Measurements from ENCODE around the gene STN1. TPM values are rescaled to one million over a fixed set of nuclear protein-coding genes. Genes with fewer than 3 reads are reported as not detected.

The STN1 gene
- total and polyA plus RNA-seq, 2 of the 4 experiments (the other 2 are of a cell fraction): 17.8 to 32.3 TPM

DNA sequence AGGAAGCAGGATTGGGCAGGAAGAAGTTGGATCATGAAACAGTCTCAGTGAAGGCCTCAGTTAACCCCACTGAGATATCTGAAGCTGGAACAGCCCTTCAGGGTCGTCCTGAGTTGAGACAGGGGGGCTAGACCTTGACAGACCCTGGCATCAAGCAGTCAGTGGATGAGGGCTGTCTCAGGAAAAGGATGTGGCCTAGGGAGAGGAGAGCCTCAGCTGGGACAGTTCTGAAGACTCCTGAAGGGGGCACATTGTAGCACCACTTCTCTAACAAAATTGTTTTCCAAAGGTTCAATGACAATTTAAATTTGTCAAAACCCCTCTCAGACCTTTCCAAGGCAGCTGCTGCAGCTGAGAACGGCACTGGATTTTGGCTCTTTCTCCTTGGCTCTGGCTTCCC lies 33.2 kb upstream of the STN1 start:
- Histone ChIP-seq H3K18ac (ENCODE audit: low read depth, low read length) (no peak overlapping the region), H4K20me1 (ENCODE audit: insufficient read depth, low read length) (no peaks in the 10 kb centered on the region), H2AK5ac (ENCODE audit: low read depth, low read length) (no peak overlapping the region), H3K79me1 (ENCODE audit: low read depth in 1 of 2, low read length in 2 of 2) (no peaks in the 10 kb centered on the region), H3K4me1 (ENCODE audit: control insufficient read depth, insufficient read depth, low read length) (no peaks in the 10 kb centered on the region), H4K8ac (ENCODE audit: low read depth in 2 of 2, low read length in 2 of 2) (no peak overlapping the region), H3K9me1 (ENCODE audit: insufficient read depth, low read length) (no peaks in the 10 kb centered on the region), H3K27me3 (ENCODE audit: control insufficient read depth, insufficient read depth, low read length) (peaks cover 20% of the 10 kb centered on the region), H3K36me3 (ENCODE audit: control insufficient read depth, insufficient read depth, low read length) (no peaks in the 10 kb centered on the region), H3K4me3 (ENCODE audit: insufficient read depth, low read depth, low read length) (no peak overlapping the region), H2AK9ac (replicated peaks; ENCODE audit: low read depth, low read length, poor library complexity) (no peak overlapping the region), H3K23ac (ENCODE audit: low read depth, low read length) (no peak overlapping the region), H3K4me2 (ENCODE audit: low read depth, low read length) (no peak overlapping the region), H2AFZ (replicated peaks; ENCODE audit: low read length, poor library complexity) (no peak overlapping the region), H3K14ac (replicated peaks; ENCODE audit: low read depth, low read length) (no peak overlapping the region), H3K27ac (ENCODE audit: insufficient read depth, low read length) (no peak overlapping the region), H2BK120ac (ENCODE audit: low read depth, low read length) (no peak overlapping the region), H3K56ac (ENCODE audit: extremely low read depth, insufficient read depth, low read length) (no peak overlapping the region), H4K5ac (ENCODE audit: low read depth, low read length) (no peak overlapping the region), H3K9ac (ENCODE audit: low read depth, low read length) (no peak overlapping the region), H4K91ac (ENCODE audit: insufficient read depth, low read depth, low read length) (no peak overlapping the region), H2BK15ac (ENCODE audit: low read depth, low read length) (no peak overlapping the region), H3K9me3 (ENCODE audit: control insufficient read depth, insufficient read depth, low read length) (no peaks in the 10 kb centered on the region), H2BK20ac (ENCODE audit: low read depth, low read length) (no peak overlapping the region), H2BK5ac (ENCODE audit: low read depth, low read length, poor library complexity, severe bottlenecking) (no peak overlapping the region), H3K4ac (ENCODE audit: low read depth, low read length) (no peak overlapping the region)
- intact Hi-C loops (cut with micrococcal nuclease): no loop called here
- in situ Hi-C loops (cut with MboI; ENCODE audit: low sequenced_read_pairs): no loop called here
- no TSS peak for BruUV-seq (replicated peaks)
- WGBS, 2 experiments (ENCODE audit: extremely low coverage in 2 of 2, insufficient read length in 1 of 2): 29% methylated on average over 1 of the region's 2 CpGs; no CpG with 5 or more reads in 1 of the 2 experiments
- POLR2A ChIA-PET (ENCODE audit: unreplicated experiment): no interaction called here
- no peak for DNase-seq
- TF ChIP-seq RCOR1 (IDR thresholded peaks at IDR 0.05; ENCODE audit: insufficient replicate concordance, low read length) (no peak), POLR2A (IDR thresholded peaks at IDR 0.05; ENCODE audit: low read depth, low read length) (no peak), CEBPB (IDR thresholded peaks at IDR 0.05; ENCODE audit: low read depth, low read length) (no peak), FOS (IDR thresholded peaks at IDR 0.05; ENCODE audit: low read depth, low read length) (no peak), SMC3 (IDR thresholded peaks at IDR 0.05; ENCODE audit: low read depth, low read length) (no peak), MAFK (IDR thresholded peaks at IDR 0.05; ENCODE audit: low read depth, low read length) (no peak), MAZ (IDR thresholded peaks at IDR 0.05; ENCODE audit: borderline replicate concordance, low read depth, low read length) (no peak), RAD21 (IDR thresholded peaks at IDR 0.05; ENCODE audit: low read length) (no peak), CHD1 (IDR thresholded peaks at IDR 0.05; ENCODE audit: low read depth, low read length) (no peak), USF2 (IDR thresholded peaks at IDR 0.05; ENCODE audit: low read depth, low read length) (no peak)
- TF ChIP-seq, protein P1, sequence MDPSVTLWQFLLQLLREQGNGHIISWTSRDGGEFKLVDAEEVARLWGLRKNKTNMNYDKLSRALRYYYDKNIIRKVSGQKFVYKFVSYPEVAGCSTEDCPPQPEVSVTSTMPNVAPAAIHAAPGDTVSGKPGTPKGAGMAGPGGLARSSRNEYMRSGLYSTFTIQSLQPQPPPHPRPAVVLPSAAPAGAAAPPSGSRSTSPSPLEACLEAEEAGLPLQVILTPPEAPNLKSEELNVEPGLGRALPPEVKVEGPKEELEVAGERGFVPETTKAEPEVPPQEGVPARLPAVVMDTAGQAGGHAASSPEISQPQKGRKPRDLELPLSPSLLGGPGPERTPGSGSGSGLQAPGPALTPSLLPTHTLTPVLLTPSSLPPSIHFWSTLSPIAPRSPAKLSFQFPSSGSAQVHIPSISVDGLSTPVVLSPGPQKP (IDR thresholded peaks at IDR 0.05; ENCODE audit: borderline replicate concordance, low read depth, low read length): no peak
- dilution Hi-C loops (cut with HindIII; ENCODE audit: low sequenced_read_pairs, unreplicated experiment): no loop called here
- CTCF ChIA-PET: no interaction called here
- ATAC-seq (ENCODE audit: low read depth): no peak

Measured in IMR-90 (cell line).